PC-3 (cell line): ENCODE measurements around the gene NRAP. TPM values are rescaled to one million over a fixed set of nuclear protein-coding genes. Genes with fewer than 3 reads are reported as not detected.
A peak's percentile ranks its signal among the peaks of the same experiment; 100 is the strongest.

ENCODE experiments used
- ATAC-seq: fragments of 200-7000 bp; cut with Tn5 transposase; 2 replicates; pipeline ENCODE4 v1.9.1; 2020; ENCODE audit warnings: mild to moderate bottlenecking, moderate library complexity
- BruUV-seq: library from RNA; stranded (reverse); fragments of 400-500 nt; replicated peaks from 2 replicates; lab custom pipeline; 2021; lab: Mats Ljungman, UMichigan
- CTCF ChIA-PET: fragments of 300-600 bp; sonication (Branson Sonifier 250); formaldehyde crosslinking; loops from one replicate; lab custom pipeline; 2022; ENCODE audit warnings: antibody characterized with exemption; lab: Charles Lee
- POLR2A ChIA-PET: fragments of 300-600 bp; sonication (Branson Sonifier 250); formaldehyde crosslinking; loops from one replicate; lab custom pipeline; 2022; ENCODE audit warnings: antibody characterized with exemption; ENCODE audit not compliant: unreplicated experiment; lab: Charles Lee
- DNase-seq: peaks from one replicate; pipeline ENCODE4 v3.0.0-alpha.2; 2015
- H2AFZ ChIP-seq: fragments of 300-600 bp; sonication (generic); 2 replicates; pipeline ENCODE4 v1.6.0; 2016; ENCODE audit warnings: antibody characterized with exemption, low read length
- H3F3A ChIP-seq: fragments of 300-600 bp; sonication (generic); one replicate; pipeline ENCODE4 v1.6.0; 2017; ENCODE audit warnings: antibody characterized with exemption, low read length, control low read depth, mild to moderate bottlenecking; ENCODE audit not compliant: unreplicated experiment
- H3K27ac ChIP-seq: fragments of 300-600 bp; sonication (generic); 2 replicates; pipeline ENCODE4 v1.5.1; 2016; ENCODE audit warnings: mild to moderate bottlenecking, low read length
- H3K27me3 ChIP-seq: fragments of 300-600 bp; sonication (generic); 2 replicates; pipeline ENCODE4 v1.6.1; 2016; ENCODE audit warnings: low read length, mixed read lengths
- H3K36me3 ChIP-seq: fragments of 300-600 bp; sonication (generic); 2 replicates; pipeline ENCODE4 v1.6.1; 2016; ENCODE audit warnings: low read depth, mixed run types, low read length, mixed read lengths
- H3K4me1 ChIP-seq: fragments of 300-600 bp; sonication (generic); 2 replicates; pipeline ENCODE4 v1.5.1; 2016; ENCODE audit warnings: low read length; ENCODE audit not compliant: insufficient read depth
- H3K4me2 ChIP-seq: fragments of 300-600 bp; sonication (generic); 2 replicates; pipeline ENCODE4 v1.6.0; 2016; ENCODE audit warnings: low read length
- H3K4me3 ChIP-seq: fragments of 300-600 bp; sonication (generic); 2 replicates; pipeline ENCODE4 v1.5.1; 2016; ENCODE audit warnings: mild to moderate bottlenecking, low read length, mixed read lengths
- H3K79me2 ChIP-seq: fragments of 300-600 bp; sonication (generic); 2 replicates; pipeline ENCODE4 v1.6.1; 2017; ENCODE audit warnings: low read length, mixed read lengths
- H3K9ac ChIP-seq: fragments of 300-600 bp; sonication (generic); 2 replicates; pipeline ENCODE4 v1.6.0; 2016; ENCODE audit warnings: mild to moderate bottlenecking, low read length
- H3K9me2 ChIP-seq: fragments of 300-600 bp; sonication (generic); replicated peaks from 2 replicates; pipeline ENCODE4 v1.6.1; 2016; ENCODE audit warnings: mixed run types, low read length, mixed read lengths
- H3K9me3 ChIP-seq: fragments of 300-600 bp; sonication (generic); 2 replicates; pipeline ENCODE4 v1.6.1; 2016; ENCODE audit warnings: low read length, mixed read lengths
- H4K20me1 ChIP-seq: fragments of 300-600 bp; sonication (generic); 2 replicates; pipeline ENCODE4 v1.6.1; 2016; ENCODE audit warnings: low read length, mixed read lengths
- EZH2 ChIP-seq: fragments of 300-600 bp; sonication (generic); IDR thresholded peaks from one replicate; pipeline ENCODE4 v1.6.1; 2017; ENCODE audit warnings: antibody characterized with exemption, mild to moderate bottlenecking, low read length; ENCODE audit not compliant: unreplicated experiment
- EZH2phosphoT487 ChIP-seq: fragments of 300-600 bp; sonication (generic); IDR thresholded peaks from 2 replicates; pipeline ENCODE4 v1.6.1; 2018; ENCODE audit warnings: mild to moderate bottlenecking, antibody characterized with exemption, low read length, borderline replicate concordance
- intact Hi-C: fragments of 100-400 bp; cut with micrococcal nuclease; formaldehyde crosslinking; loops from 2 replicates; pipeline ENCODE4 v1.9.0; 2023
- total RNA-seq: library from RNA; depleted of rRNA; stranded (reverse); fragments of >200 nt; gene quantifications from 2 replicates; pipeline ENCODE4 v1.2.3, GENCODE V29; 2014
- TF ChIP-seq, protein P1 (sequence below): fragments of 300-600 bp; sonication (generic); conservative IDR thresholded peaks from 2 replicates; pipeline ENCODE4 v1.5.1; 2017; ENCODE audit warnings: antibody characterized with exemption, low read depth, mild to moderate bottlenecking, low read length

Gene NRAP
- total RNA-seq, 1 experiment from 2014 or later = not detected

DNA sequence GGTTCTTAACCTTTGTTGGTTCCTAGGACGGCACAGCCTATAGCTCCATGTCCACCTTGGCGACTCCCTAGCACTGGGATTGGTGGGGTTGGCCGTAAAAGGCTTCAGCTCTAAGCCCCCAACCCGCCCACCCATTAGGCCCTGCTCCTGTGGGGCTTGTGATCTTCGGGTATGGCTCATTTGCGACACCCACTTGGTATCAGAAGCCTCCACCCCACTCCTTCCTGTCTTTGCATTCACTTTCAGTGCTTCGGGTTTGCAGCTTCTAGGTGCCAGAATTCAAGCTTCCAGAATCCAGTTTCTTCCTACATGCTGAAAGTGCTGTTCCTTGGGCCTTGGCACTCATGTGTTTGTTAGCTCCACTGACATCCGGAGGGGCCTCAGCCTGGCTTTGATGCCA lies 71.5 kb downstream of the NRAP start:
- Histone ChIP-seq H3K27me3 (peaks cover 50% of the 10 kb centered on the region), H3K4me1 (no peaks in the 10 kb centered on the region), H3K79me2 (no peaks in the 10 kb centered on the region), H3F3A (no peaks in the 10 kb centered on the region), H3K4me3 (no peak overlapping the region), H2AFZ (no peak overlapping the region), H3K4me2 (no peak overlapping the region), H3K9me3 (no peaks in the 10 kb centered on the region), H3K9ac (no peak overlapping the region), H3K9me2 (no peaks in the 10 kb centered on the region), H3K27ac (no peak overlapping the region), H3K36me3 (no peaks in the 10 kb centered on the region), H4K20me1 (no peaks in the 10 kb centered on the region)
- ChIA-PET POLR2A (interaction anchor here (0.6 kb wide), 1 partner anchor 282 kb away, joined by 14 read pairs; no protein-coding TSS in a partner anchor), CTCF (no interaction called here)
- ATAC-seq (no peak), DNase-seq (no peak)
- BruUV-seq = no TSS peak
- intact Hi-C loops = no loop called here
- no peak for TF ChIP-seq EZH2

DNA sequence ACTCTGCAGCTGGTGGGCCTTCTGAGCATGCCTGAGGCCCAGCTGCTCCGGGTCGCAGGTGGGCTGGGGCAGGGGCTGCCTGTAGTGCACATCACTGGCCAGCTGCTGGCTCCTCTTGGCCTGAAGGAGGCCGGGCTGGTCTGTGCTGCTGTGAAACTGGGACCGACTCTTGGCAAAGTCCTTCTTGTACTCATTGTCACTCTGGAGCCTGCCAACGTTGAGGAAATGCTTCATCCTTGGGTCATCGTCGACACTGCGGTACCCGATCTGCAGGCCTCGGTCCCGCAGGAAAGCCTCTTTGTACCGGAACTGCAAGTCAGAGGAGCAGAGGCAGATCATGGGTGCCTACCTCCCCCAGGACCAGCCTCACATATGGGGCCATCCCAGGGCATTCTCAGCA lies 73.3 kb downstream of the NRAP start:
- TF ChIP-seq EZH2phosphoT487 = no peak
- TF ChIP-seq EZH2 = no peak
- TF ChIP-seq, protein P1, sequence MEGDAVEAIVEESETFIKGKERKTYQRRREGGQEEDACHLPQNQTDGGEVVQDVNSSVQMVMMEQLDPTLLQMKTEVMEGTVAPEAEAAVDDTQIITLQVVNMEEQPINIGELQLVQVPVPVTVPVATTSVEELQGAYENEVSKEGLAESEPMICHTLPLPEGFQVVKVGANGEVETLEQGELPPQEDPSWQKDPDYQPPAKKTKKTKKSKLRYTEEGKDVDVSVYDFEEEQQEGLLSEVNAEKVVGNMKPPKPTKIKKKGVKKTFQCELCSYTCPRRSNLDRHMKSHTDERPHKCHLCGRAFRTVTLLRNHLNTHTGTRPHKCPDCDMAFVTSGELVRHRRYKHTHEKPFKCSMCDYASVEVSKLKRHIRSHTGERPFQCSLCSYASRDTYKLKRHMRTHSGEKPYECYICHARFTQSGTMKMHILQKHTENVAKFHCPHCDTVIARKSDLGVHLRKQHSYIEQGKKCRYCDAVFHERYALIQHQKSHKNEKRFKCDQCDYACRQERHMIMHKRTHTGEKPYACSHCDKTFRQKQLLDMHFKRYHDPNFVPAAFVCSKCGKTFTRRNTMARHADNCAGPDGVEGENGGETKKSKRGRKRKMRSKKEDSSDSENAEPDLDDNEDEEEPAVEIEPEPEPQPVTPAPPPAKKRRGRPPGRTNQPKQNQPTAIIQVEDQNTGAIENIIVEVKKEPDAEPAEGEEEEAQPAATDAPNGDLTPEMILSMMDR = no peak
- no peak overlapping the region for H2AFZ ChIP-seq
- H3K4me2 ChIP-seq = no peak overlapping the region
- H3K27ac ChIP-seq = no peak overlapping the region
- no peaks in the 10 kb centered on the region for H3K9me3 ChIP-seq
- intact Hi-C loops = no loop called here
- H3K79me2 ChIP-seq = no peaks in the 10 kb centered on the region
- ChIA-PET CTCF (no interaction called here), POLR2A (no interaction called here)
- no peaks in the 10 kb centered on the region for H3K36me3 ChIP-seq
- H3F3A ChIP-seq = no peaks in the 10 kb centered on the region
- ATAC-seq = no peak
- H3K4me3 ChIP-seq = no peak overlapping the region
- no peak for DNase-seq
- H3K9me2 ChIP-seq = no peaks in the 10 kb centered on the region
- no peak overlapping the region for H3K9ac ChIP-seq
- peaks cover 32% of the 10 kb centered on the region for H3K27me3 ChIP-seq
- H3K4me1 ChIP-seq = no peaks in the 10 kb centered on the region
- no peaks in the 10 kb centered on the region for H4K20me1 ChIP-seq
- BruUV-seq = no TSS peak

DNA sequence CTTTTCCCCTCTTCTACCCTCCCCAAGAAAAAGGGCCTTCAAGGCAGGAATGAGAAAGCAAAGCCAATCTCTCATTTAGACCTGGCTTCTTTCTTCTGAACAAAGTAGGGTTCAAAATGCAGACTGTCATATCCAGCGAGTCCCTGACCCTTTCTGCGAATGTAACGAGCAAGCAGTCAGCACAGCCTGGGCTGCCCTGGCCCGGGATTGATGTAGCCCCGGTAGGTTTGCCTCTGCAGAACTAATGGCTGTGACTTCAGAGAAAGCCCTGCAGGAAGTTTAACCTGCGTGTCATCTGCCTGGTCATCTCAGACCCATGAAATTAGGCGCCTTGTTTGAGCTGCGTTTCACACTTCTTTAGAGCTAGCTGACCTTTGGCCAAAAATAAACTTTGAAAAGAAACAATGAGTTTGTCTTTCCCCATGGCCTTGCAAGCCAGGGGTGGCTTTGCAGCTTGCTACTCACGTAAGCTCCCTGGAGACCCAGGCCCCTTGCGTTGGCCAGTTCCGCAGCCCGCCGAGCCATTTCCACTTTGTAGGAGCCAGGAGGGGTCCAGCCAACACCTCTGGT lies 74.6 kb downstream of the NRAP start:
- H2AFZ ChIP-seq = no peak overlapping the region
- no peaks in the 10 kb centered on the region for H3K36me3 ChIP-seq
- POLR2A ChIA-PET = no interaction called here
- no peaks in the 10 kb centered on the region for H3K9me3 ChIP-seq
- H3F3A ChIP-seq = no peaks in the 10 kb centered on the region
- TF ChIP-seq EZH2 = no peak
- H3K4me2 ChIP-seq = no peak overlapping the region
- ATAC-seq (no peak), DNase-seq (no peak)
- H3K9ac ChIP-seq = no peak overlapping the region
- no peaks in the 10 kb centered on the region for H4K20me1 ChIP-seq
- CTCF ChIA-PET = no interaction called here
- no peak overlapping the region for H3K4me3 ChIP-seq
- BruUV-seq = no TSS peak
- H3K9me2 ChIP-seq = no peaks in the 10 kb centered on the region
- no peaks in the 10 kb centered on the region for H3K4me1 ChIP-seq
- H3K27me3 ChIP-seq = peaks cover 24% of the 10 kb centered on the region
- no peak overlapping the region for H3K27ac ChIP-seq
- H3K79me2 ChIP-seq = no peaks in the 10 kb centered on the region
- intact Hi-C loops = no loop called here

DNA sequence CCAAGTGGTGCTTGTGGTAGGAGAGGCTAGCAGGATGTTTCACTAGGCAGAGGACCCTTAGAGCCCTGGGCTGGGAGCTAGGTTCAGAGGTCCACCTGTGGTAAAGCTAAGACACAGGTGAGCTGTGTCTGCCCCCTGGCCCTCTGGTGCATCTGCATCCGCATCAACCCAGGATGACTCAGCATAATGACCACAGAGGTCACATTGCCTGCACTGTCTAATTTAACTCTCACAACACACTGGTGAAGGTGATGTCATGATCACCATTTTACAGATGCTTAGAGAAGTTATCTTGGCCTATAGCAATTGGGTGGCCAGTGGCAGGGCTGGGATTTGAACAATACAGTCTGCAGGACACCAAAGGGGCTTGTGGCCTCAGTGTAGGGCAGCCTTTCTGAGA lies 77.9 kb downstream of the NRAP start:
- H3K27ac ChIP-seq = no peak overlapping the region

More for the DNA sequence above, 77.9 kb downstream of the NRAP start:
- H3K9ac ChIP-seq = no peak overlapping the region
- BruUV-seq = no TSS peak
- POLR2A ChIA-PET = no interaction called here
- no peaks in the 10 kb centered on the region for H3K9me3 ChIP-seq
- no peaks in the 10 kb centered on the region for H3K79me2 ChIP-seq
- H3K36me3 ChIP-seq = no peaks in the 10 kb centered on the region
- intact Hi-C loops = no loop called here
- CTCF ChIA-PET = no interaction called here
- H3K4me3 ChIP-seq = no peak overlapping the region
- H3K27me3 ChIP-seq = peaks cover 9% of the 10 kb centered on the region
- H3K4me1 ChIP-seq = no peaks in the 10 kb centered on the region
- TF ChIP-seq, protein P1 = no peak
- no peak for TF ChIP-seq EZH2
- no peak for TF ChIP-seq EZH2phosphoT487
- H3K4me2 ChIP-seq = no peak overlapping the region
- no peaks in the 10 kb centered on the region for H3K9me2 ChIP-seq
- peak; percentile 7 for DNase-seq
- ATAC-seq = no peak
- no peak overlapping the region for H2AFZ ChIP-seq
- no peaks in the 10 kb centered on the region for H4K20me1 ChIP-seq
- H3F3A ChIP-seq = no peaks in the 10 kb centered on the region
